Thyroid gland (tissue), 4 donors: ENCODE data around the gene ARHGAP15.

ENCODE experiments used
- POLR2A ChIP-seq, 2 donors: fragments of 450-650 bp; IDR thresholded peaks; one replicate each; pipeline ENCODE4 v1.6.1; 2017; ENCODE audit warnings: antibody characterized with exemption in 2 of 2, mild to moderate bottlenecking in 2 of 2, moderate library complexity in 1 of 2
- TF ChIP-seq, protein P1 (sequence below), 6 experiments: fragments of 200-600 bp in 3 of 6; fragments of 450-650 bp in 3 of 6; sonication (generic) in 3 of 6; IDR thresholded peaks; one replicate each; pipeline ENCODE4 v1.5.1; 2016 to 2019; ENCODE audit warnings: antibody characterized with exemption in 6 of 6, mild to moderate bottlenecking in 2 of 6, inconsistent platforms in 1 of 6, moderate library complexity in 1 of 6

GRCh38 chr2:143679617-143680016, 550.4 kb downstream of the ARHGAP15 start:
- TF ChIP-seq POLR2A (IDR thresholded peaks at IDR 0.05): no peak
- TF ChIP-seq, protein P1, sequence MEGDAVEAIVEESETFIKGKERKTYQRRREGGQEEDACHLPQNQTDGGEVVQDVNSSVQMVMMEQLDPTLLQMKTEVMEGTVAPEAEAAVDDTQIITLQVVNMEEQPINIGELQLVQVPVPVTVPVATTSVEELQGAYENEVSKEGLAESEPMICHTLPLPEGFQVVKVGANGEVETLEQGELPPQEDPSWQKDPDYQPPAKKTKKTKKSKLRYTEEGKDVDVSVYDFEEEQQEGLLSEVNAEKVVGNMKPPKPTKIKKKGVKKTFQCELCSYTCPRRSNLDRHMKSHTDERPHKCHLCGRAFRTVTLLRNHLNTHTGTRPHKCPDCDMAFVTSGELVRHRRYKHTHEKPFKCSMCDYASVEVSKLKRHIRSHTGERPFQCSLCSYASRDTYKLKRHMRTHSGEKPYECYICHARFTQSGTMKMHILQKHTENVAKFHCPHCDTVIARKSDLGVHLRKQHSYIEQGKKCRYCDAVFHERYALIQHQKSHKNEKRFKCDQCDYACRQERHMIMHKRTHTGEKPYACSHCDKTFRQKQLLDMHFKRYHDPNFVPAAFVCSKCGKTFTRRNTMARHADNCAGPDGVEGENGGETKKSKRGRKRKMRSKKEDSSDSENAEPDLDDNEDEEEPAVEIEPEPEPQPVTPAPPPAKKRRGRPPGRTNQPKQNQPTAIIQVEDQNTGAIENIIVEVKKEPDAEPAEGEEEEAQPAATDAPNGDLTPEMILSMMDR (IDR thresholded peaks at IDR 0.05): no peak
